Endometrial microvascular endothelial cells (primary cell): ENCODE measurements around the gene IFIT5. TPM values are rescaled to one million over a fixed set of nuclear protein-coding genes. Genes with fewer than 3 reads are reported as not detected.

Experiments used
- in situ Hi-C: cut with HindIII; loops from 2 replicates; pipeline ENCODE4 v1.10.0; 2017; ENCODE audit warnings: low sequenced_read_pairs, low pct_unique_long_range_greater_than_20kb; ENCODE audit errors: inconsistent ontology term
- total RNA-seq: library from RNA; depleted of rRNA; stranded (reverse); fragments of >200 nt; gene quantifications from one replicate; pipeline ENCODE4 v1.2.3, GENCODE V29; 2015; ENCODE audit errors: inconsistent ontology term

IFIT5 gene
- total RNA-seq, 1 donor from 2014 or later, result 12.9 TPM

- in situ Hi-C loops, result no loop called here
Observed at GRCh38 chr10:89391907-89392756, 22.2 kb upstream of the IFIT5 start, which contains the start of gene IFIT1. TSS of gene IFIT1 (plus strand) at chr10:89392623. CDS start at chr10:89392713, 90 bp downstream.

- in situ Hi-C loops, result no loop called here
Observed at GRCh38 chr10:89392974-89393373, 21.4 kb upstream of the IFIT5 start.

GRCh38 chr10:89393898-89394297 lies 20.5 kb upstream of the IFIT5 start:
- in situ Hi-C loops, result no loop called here

- in situ Hi-C loops, result no loop called here
Observed at GRCh38 chr10:89395141-89395540, 19.2 kb upstream of the IFIT5 start.

GRCh38 chr10:89398003-89398749 lies 16.2 kb upstream of the IFIT5 start:
- in situ Hi-C loops, result no loop called here

GRCh38 chr10:89399956-89400355 lies 14.4 kb upstream of the IFIT5 start:
- in situ Hi-C loops, result loop anchor here (25.0 kb wide), 1 partner anchor 162 kb away; no protein-coding TSS in a partner anchor

GRCh38 chr10:89403043-89403442 lies 11.3 kb upstream of the IFIT5 start:
- in situ Hi-C loops, result loop anchor here (25.0 kb wide), 1 partner anchor 159 kb away; no protein-coding TSS in a partner anchor

- in situ Hi-C loops, result loop anchor here (25.0 kb wide), 1 partner anchor 158 kb away; no protein-coding TSS in a partner anchor
Observed at GRCh38 chr10:89404104-89405047, 10.0 kb upstream of the IFIT5 start.

GRCh38 chr10:89406178-89406577 lies 8.2 kb upstream of the IFIT5 start:
- in situ Hi-C loops, result loop anchor here (25.0 kb wide), 1 partner anchor 156 kb away; no protein-coding TSS in a partner anchor

- in situ Hi-C loops, result loop anchor here (25.0 kb wide), 1 partner anchor 155 kb away; no protein-coding TSS in a partner anchor
Observed at GRCh38 chr10:89407792-89408191, 6.6 kb upstream of the IFIT5 start.

- in situ Hi-C loops, result loop anchor here (25.0 kb wide), 1 partner anchor 153 kb away; no protein-coding TSS in a partner anchor
Observed at GRCh38 chr10:89409282-89409681, 5.1 kb upstream of the IFIT5 start.

- in situ Hi-C loops, result loop anchor here (25.0 kb wide), 1 partner anchor 152 kb away; no protein-coding TSS in a partner anchor
Observed at GRCh38 chr10:89410551-89410950, 3.8 kb upstream of the IFIT5 start.

GRCh38 chr10:89411135-89411534 lies 3.2 kb upstream of the IFIT5 start:
- in situ Hi-C loops, result loop anchor here (25.0 kb wide), 1 partner anchor 151 kb away; no protein-coding TSS in a partner anchor

GRCh38 chr10:89412276-89412675 lies 2.1 kb upstream of the IFIT5 start:
- in situ Hi-C loops, result loop anchor here (25.0 kb wide), 1 partner anchor 150 kb away; no protein-coding TSS in a partner anchor

- in situ Hi-C loops, result loop anchor here (25.0 kb wide), 1 partner anchor 149 kb away; no protein-coding TSS in a partner anchor
Observed at GRCh38 chr10:89413398-89413912, 913 bp upstream of the IFIT5 start.

GRCh38 chr10:89414879-89415821 lies 782 bp downstream of the IFIT5 start:
- in situ Hi-C loops, result loop anchor here (25.0 kb wide), 1 partner anchor 147 kb away; no protein-coding TSS in a partner anchor

GRCh38 chr10:89416465-89416864 lies 2.1 kb downstream of the IFIT5 start:
- in situ Hi-C loops, result loop anchor here (25.0 kb wide), 1 partner anchor 146 kb away; no protein-coding TSS in a partner anchor
